Ovary (tissue), 3 donors: ENCODE results near the gene SPINK2.

Experiments
- CTCF ChIP-seq, 3 donors: fragments of 450-650 bp in 2 of 3; fragments of 200-600 bp in 1 of 3; IDR thresholded peaks; one replicate each; pipeline versions ENCODE4 v1.5.1 to v1.8.0; 2016 to 2022; ENCODE audit warnings: antibody characterized with exemption in 3 of 3, mild to moderate bottlenecking in 1 of 3
- POLR2A ChIP-seq: fragments of 450-650 bp; IDR thresholded peaks from one replicate; pipeline ENCODE4 v1.6.1; 2017; ENCODE audit warnings: antibody characterized with exemption, mild to moderate bottlenecking, moderate library complexity
- donor health status: DM: no; HTN: no; CAD: no.

GRCh38 chr4:56773346-56773745 lies 48.2 kb downstream of the SPINK2 start:
- TF ChIP-seq CTCF (IDR thresholded peaks at IDR 0.05) (no peak), POLR2A (no peak)
